Measurements from ENCODE around the gene MTUS2.

The MTUS2 gene

DNA sequence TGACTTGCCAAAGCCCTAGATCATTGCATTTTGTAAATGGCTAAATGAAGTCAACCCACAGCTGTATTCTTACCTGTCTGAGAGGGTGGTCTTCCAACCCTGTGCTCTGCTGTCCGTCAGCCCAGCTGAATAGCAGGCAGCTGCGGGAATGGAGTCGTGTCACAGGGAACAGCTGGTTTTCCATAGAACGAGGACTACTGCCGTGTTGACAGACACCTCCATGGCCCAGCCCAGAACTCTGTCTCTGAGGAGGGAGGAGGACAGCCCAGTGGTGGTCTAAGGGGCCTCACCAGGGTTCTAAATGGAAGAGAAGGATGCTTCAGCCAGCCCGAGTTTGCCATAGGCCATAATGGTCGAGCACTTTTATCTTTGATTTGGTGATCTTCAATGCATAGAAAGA lies 664.7 kb downstream of the MTUS2 start:
- DNase-seq (ENCODE audit: low spot score): no peak

DNA sequence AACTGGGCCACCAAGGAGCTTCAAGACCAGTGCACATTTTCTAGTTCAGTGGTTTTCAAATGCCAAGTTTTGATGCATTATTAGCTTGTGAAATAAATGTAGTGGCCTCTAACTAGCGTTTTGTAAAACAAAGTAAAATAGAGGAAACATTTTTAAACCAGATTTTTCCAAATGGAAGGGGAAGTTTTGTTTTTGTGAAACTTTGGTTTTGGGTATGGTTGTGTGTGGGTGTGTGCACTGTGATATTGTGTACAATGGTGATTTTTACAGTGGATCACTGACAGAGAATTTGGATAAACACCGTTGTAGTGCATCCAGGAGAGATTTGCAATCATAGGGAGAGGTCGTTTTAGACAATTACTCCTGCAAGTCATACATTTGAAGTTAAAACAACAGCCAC lies 666.4 kb downstream of the MTUS2 start:
- no peak for DNase-seq (ENCODE audit: low spot score)

DNA sequence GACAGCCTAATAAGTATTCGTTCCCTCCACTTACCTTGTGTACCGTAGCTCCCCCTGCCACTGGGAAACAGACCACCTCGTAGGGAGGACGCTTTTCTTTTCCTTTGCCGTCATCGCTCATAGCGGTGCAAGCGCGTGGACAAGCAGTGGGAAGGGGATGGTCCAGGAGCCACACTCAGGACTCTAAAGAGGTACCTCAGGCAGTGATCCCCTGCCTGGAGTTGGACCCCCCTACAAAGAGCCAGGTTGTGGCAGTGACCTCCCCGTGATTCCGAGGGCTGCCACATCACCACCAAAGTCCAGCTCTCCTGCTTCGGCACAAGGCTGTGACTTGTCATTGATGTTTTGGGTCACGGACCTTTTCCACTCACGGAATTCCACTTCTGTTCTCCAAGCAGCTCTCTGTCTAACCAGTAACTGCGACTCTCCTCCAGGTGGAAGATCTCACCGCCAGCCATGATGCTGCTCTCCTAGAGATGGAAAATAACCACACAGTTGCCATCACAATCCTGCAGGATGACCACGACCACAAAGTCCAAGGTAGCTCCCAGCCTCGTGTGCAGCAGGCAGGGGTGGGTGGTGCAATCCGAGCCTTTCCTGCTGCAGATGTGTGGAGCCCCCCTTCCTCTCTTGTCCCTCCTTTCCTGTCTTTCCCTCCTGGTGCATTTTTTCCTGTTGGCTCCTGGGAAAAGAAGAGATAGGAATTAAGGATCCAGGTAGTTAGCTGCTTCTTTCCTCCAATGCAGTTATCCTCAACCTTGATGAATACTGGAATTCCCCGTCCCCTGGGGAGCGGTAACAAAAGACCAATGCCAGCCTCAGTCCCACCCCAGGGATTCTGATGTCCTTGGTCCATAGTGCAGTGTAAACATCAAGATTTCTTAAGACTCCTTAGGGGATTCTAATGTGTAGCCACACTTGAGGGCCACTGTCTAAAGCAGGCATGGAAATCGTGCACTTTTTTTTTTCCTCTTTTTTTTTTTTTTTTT lies 667.6 kb downstream of the MTUS2 start:
- no peak for DNase-seq (ENCODE audit: low spot score)

DNA sequence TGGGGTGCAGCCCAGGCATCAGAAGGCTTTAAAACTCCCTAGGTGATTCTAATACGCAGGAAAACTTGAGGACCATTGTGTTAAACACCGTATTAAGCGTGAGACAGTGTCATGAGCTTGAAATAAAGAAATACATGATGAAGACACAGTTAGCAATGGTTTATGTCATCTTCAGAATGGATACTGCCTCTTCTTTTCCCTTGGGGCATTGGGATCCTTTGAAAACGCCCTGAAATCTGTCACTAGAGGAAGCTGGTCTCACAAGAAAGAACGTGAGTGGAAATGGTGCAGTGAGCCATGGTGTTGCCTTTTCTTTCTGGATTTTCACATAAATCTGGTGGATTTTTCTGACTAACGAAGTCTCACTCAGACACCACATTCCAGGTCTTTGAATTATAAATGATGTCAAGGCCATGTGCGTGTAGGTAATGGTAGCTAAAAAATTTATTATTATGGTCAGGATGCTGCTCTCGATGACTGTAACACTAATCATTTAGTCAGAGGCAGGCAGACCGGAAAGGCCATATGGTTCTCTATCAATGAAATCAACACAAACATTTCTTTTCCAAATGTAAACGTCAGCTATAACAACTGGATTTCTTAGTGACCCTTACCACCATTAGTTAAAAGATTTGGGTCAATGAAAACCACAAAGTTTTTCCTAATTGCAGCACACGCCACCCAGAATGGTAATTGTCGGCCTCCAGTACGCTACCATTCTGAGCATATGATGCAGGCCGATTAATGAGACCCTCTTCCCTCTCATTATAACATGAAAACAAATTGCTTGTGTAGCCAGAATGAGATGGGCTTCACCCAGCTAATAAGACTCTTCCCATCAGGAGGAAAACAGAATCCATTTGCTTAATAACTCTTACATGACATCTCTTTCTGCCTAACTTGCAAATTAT lies 669.8 kb downstream of the MTUS2 start:
- no peak for DNase-seq (ENCODE audit: low spot score)

DNA sequence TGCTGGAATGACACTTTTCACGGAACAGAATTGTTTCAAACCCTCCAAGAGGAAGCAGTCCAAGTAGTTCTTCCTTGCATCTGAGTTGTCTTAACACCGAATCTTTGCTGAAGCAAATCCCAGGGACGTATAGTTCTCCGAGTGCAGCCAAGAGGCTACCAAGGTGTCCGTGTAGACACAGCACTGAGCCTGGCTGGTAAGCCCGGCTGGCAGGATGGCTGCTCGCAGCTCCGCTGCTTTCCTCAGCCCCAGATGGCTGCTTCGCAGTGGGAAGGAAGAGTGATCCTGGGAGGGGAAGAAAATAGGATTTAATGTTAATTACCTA lies 670.4 kb downstream of the MTUS2 start:
- no peak for DNase-seq (ENCODE audit: low spot score)

DNA sequence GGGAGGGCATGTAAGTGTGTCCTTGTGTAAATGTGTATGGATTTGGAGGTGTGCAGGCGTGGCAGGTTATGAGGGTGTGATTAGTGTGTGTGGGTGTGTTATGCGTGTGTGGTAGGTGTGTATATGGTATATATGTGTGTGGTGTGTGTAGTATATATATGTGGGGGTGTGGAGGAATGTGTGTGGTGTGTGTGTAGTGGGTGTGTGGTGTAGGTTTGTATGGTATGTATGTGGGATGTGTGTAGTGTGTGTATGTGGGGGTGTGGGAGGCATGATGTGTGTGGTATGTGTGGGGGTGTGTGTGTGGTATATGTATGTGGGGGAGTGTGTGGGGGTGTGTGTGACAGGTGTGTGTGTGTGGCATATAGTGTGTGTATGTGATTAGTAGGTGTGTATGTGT lies 671.1 kb downstream of the MTUS2 start:
- DNase-seq (ENCODE audit: low spot score): no peak

DNA sequence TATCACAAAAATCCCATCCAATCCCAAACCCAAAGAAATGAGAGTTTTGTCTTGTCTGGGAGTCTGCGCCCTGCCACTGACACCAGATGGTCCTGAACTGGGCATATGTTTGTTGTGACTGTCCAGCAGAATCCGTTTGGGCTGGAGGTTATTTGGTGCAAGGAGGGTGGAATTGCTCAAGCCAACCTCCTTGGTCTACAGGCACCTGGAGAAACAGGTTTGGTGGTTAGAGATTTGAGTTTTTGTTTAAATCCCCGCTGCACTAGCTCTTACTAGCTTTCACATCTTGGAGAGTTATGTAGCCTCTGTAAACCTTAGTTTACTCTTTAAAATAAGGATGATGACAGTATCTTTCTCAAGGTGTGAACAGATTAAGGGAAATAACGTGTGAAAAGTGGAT lies 673.7 kb downstream of the MTUS2 start:
- no peak for DNase-seq (ENCODE audit: low spot score)

DNA sequence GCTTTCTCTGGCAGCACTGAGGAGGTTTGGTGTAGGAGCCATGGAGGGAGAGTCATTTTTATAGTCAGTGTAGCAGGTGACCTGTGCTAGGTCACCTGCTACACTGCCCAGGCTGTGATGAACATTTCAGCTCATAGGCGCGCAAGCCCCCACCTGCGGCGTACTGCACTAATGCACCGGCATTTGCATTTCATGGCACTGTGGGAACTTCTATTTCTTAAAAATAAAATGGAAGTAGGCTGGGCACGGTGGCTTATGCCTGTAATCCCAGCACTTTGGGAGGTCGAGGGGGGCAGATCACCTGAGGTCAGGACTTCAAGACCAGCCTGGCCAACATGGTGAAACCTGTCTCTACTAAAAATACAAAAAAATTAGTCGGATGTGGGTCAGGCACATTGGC lies 674.4 kb downstream of the MTUS2 start:
- DNase-seq (ENCODE audit: low spot score): no peak

DNA sequence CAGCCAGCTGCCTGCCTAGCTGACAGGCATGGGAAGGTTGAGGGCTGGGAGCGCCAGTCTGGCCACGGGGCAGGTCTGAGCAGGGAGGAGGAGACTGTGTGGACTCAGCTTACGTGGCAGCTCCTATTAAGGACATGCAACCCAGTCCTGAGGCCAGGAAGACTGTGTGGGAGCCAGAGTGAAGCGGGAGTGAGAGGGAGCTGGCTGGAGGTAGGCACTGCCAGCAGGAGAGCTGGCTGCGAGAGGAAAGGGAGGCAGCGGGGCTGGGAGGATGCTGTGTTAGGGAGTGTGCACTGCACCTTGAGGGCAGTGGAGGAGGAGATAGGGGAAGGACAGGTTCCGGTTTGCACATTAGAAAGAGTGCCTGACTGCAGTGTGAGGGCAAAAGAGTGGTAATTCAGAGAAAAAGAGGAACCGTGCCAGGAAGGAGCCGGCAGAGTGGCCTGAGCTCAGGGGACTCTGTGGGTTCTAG lies 676.1 kb downstream of the MTUS2 start:
- no peak for DNase-seq (ENCODE audit: low spot score)

DNA sequence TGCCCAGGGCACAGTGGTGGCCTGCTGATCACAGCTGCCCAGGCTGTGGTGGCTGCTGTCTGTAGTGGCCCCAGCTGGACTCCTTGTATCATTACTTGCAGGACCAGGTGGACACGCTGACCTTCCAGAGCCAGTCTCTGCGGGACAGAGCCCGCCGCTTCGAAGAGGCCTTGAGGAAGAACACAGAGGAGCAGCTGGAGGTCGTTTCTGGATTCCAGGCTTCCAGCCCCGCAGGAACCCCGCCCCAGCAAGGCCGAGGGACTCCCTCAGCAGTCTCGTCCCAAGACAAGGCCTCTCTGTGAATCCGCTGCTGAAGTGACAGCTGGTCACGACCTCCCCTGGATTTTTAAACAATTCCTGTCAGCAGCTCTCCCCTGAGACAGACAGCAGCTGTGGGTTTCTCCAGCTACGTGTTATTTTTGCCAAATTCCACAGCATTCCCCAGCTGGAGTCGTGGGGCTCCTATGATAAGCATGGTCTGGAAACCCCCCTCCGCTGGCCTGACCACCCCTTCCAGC lies 677.1 kb downstream of the MTUS2 start:
- DNase-seq (ENCODE audit: low spot score): no peak

DNA sequence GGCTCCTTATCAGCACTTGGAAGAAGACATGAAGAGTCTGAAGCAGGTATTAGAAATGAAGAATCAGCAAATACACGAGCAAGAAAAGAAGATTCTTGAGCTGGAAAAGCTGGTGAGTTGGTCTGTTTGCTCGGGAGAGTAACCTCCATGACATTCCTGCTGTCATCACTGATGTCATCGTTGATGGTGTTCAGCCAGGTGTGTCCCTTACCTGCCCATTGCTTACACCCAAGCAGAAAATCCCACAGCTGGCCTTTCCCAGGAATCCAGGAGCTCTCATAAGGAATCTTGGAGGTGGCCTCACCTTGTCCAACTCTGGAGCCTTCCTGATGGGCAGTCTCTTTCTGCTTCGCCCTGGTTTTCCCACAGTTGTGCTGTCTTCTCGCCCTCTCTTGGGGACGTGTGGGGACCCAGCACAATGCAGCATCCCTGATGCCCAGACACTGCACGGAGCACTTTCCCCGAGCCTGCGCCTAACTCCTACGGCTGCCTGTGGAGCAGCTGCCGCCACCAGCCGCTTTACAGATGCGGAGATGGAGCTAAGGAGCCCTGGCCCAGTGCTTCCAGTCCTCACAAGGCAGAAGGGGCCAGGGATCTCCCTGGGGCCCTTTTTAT lies 678.4 kb downstream of the MTUS2 start:
- DNase-seq (ENCODE audit: low spot score): no peak

DNA sequence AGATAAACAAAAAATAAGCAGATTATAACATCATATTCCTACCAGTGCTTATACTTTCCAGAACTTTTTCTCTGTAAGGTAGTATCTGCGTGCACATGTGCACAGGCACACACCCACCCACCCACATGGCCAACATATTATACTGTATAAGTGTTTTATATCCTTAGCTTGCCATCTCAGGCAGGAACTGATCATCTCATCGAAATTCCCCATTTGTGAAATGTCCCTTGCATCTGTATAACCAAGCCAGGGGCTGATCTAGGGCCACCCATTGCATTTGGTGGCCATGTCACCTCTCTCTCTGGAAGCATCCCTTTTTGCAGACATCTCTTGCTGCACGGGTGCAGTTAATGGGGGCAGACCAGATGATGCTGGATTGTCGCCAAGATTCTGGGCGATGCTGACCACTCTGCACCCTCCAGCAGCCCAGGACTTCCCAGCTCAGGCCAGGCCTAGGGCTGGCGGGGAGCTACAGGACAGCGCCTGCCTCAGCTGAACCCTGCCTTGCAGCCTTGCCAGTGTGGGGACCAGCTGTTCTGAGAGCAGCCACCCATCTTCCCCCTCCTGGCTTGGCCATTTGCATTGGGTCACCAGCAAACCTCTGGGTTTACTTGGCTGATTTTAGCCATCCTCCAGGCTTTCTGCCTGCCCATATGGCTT lies 679.5 kb downstream of the MTUS2 start:
- no peak for DNase-seq (ENCODE audit: low spot score)

DNA sequence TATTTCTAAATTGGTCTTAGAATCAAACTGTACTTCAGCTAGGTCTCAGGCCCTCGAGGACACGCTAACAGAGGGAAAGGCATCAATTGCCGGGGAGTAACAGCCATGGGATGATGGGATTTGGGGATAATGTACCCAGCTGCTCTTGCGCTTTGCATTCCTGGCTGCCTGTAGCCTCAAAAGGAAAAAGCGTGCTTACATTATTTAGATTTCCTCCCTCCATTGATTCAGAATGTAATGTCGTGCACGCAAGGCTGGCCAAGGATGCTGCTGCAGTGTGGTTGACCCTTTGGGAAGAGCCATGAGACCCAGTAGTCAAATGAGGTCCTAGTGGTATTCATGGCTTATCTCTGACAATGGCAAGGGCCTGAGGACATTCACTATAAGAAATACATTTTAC lies 680.2 kb downstream of the MTUS2 start:
- no peak for DNase-seq (ENCODE audit: low spot score)

DNA sequence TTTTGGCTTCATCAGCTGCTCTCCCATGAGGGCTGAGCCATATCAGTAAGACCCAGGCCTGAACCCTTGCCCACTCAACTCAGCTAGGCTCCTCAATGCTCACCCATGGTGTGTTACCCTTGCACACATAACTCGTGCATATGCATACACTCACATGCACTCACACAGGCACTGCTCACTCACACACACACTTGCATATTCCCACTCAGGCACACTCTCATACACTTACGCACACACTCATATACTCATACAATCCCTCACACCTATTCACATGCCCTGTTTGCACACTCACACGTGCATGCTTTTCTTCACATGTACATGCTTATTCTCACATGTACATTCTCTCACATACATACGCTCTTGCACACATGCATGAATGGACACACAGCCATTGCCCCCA lies 681.5 kb downstream of the MTUS2 start:
- no peak for DNase-seq (ENCODE audit: low spot score)

DNA sequence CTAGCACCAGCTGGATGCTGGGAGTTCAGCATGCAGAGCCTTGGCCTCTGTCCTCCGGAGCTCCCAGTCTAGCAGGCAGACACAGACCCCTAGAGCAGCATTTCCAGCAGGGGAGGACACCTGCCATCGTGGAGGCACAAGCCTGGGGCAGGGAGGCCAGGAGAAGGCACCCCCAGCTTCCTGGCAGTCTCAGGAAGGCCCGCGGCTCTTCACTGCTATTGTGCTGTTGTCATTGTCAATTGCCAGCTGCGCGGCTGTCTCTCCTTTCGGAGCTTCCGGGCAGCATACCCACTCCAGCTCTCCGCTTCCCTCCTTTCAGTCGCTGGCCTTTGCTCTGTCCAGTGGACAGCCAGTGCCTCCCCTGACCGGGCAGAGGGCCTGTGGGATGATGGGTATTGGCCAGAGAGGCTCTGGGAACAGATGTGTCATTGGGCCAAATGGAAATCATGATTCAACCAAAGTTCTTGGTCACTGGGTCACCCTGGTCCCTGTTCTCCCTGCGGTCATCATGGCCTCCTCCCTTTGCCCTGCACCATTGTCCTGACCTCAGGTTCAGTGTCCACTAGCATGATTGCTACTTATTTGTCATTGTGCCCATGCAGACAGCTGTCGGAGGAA lies 682.4 kb downstream of the MTUS2 start:
- DNase-seq (ENCODE audit: low spot score): no peak

DNA sequence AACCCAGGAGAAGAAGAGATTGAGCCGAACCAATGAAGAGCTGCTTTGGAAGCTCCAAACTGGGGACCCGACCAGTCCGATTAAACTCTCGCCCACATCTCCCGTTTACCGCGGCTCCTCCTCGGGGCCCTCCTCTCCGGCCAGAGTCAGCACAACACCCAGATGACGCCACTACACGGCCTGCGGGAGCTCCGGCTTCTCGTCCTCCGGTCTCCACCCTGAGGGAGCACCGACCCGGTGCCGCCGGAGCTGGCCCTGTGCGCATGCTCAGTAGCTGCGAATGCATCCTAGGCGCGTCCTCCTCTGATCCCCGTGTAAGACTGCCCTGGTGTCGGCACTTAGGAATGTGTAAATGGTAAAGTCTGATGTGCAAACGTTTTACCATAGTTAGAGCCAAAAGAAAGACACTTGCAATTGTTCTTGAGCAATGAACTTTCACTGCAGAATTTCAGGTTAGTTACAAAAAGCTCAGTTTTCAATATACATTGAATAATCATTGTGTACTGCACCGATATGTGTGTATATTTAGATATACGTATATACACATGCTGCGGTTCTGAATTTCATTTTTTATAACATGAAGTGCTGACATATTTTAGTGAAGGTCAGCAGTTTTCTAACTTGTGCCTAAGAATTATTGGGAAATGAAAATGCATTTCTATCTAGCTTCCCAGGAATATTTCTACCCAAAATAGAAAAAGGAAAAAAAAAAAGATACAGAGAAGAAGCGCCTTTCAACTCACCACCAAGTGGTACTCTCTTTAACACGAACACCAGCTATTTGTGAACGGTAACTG lies 683.1 kb downstream of the MTUS2 start:
- peak; percentile 37 for DNase-seq (ENCODE audit: low spot score)

DNA sequence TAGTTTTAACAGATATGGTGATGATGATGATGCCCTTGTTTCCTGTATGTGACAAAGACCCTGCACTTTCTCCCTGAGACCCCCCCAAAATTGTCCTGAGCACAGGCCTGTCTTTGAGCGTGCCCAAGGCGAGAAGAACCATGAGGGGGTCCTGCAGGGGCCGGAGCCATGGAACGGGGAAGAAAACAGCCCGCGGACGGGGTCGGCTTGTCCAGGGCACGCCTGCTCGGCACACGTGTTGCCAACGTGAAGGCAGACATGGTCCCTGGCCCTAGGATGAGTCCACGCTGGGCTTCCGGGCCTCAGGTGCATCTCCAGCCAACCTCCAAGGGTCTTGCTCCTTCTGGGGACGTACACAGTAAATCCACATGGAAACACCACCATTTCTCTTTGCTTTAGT lies 684.6 kb downstream of the MTUS2 start:
- no peak for DNase-seq (ENCODE audit: low spot score)

DNA sequence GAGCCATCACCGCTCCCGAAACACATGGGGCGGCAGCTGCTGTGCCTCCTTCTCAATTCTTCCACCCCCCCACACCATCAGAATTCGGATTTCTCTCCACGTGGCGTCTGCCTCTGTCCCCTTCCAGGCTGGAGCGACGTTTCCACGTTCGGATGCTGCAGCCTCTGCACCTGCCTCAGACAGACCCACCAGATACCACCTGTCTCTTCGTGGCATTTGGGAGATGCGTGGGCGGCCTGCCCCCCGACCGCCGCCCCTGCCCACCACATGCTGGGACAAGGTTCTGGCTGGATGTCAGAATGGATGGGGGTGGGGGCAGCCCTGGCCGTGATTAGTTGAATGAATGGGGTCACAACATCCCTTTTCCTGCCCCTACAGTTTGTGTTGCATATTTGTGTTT lies 685.4 kb downstream of the MTUS2 start:
- no peak for DNase-seq (ENCODE audit: low spot score)

DNA sequence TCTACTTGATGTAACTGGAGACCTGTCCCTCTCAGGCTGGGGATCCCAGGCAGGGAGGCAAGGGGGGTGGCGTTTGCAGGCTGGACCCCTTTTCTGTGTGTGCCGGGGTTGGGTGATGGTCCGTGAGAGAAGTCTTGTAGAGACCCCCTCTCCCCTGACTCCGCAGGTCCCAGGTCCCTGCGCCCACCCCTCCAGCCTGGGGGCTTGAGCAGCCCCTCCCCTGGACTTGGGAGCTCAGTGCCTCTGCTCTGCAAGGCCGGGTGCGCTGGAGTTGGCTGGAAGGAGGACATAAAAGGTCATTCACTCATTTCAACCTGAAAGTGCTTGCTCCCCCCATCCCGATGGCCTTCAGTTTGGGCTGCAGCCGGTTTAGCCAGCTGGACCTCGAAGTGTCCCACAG lies 685.8 kb downstream of the MTUS2 start:
- no peak for DNase-seq (ENCODE audit: low spot score)

DNA sequence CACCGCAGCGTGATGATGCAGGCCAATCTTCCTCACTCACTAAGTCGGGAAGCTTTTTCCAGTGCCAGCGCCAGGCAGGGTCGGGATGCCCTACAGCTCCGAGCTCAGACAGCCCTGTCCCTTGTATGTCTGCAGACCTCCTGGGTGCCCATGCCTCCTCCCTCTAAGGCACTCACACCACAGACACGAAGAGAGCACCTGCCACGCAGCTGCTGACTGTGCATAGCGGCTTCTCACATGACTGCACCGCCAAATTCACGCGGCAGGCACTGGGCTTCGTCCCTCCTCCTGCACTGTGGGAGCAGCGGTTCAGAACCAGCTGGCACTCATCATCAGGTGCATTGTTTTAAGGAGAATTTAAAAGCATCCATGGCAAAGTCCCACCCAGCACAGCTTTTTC lies 687.2 kb downstream of the MTUS2 start:
- DNase-seq (ENCODE audit: low spot score): no peak
